AG04449 (cell line): ENCODE measurements around the gene ANO2.

ENCODE experiments used
- CTCF ChIA-PET: fragments of 350-600 bp; formaldehyde crosslinking; extraction: SDS; loops from one replicate; lab custom pipeline; 2021; ENCODE audit warnings: antibody characterized with exemption; lab: Yijun Ruan, JAX
- POLR2A ChIA-PET: fragments of 400-600, 350-600 bp; formaldehyde crosslinking; extraction: SDS; loops from one replicate; lab custom pipeline; 2020; ENCODE audit warnings: antibody characterized with exemption, inconsistent platforms; lab: Yijun Ruan, JAX
- DNase-seq: peaks from one replicate; pipeline ENCODE4 v3.0.0-alpha.2; 2010; ENCODE audit warnings: low read depth, low spot score
- H3K4me3 ChIP-seq: 2 replicates; pipeline ENCODE4 v1.5.1; 2011; ENCODE audit warnings: low read depth, mild to moderate bottlenecking, control low read depth, low read length
- TF ChIP-seq, protein P1 (sequence below): IDR thresholded peaks from one replicate; pipeline ENCODE4 v1.5.1; 2011; ENCODE audit warnings: mild to moderate bottlenecking, moderate library complexity, low read length, control low read depth, inconsistent platforms; ENCODE audit not compliant: insufficient read depth; ENCODE audit errors: missing control alignments

Gene ANO2

DNA sequence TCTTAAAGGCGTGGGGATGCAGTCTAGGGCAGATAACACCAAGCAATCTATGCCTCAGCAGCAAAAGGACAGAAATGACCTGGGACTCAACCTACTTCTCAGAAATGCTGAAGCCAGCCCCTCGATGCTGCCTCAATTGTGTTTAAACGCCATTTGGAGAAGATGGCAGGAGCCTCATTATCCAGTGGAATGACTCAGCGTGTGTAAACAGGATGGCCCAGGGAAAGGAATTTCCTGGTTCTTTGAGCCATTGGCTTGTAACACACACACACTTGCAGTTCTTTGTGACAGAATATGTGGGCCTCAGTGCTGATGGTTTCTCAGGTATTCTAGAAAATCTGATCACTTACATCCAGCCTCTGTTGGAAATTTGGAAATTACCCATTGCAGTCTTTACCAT lies 358.9 kb downstream of the ANO2 start:
- no peak overlapping the region for H3K4me3 ChIP-seq
- CTCF ChIA-PET, result interaction anchor here (1.0 to 2.4 kb wide), 4 partner anchors 20 to 157 kb away, joined by 3 to 7 read pairs (median 4); no protein-coding TSS in a partner anchor
- POLR2A ChIA-PET, result no interaction called here
- peak; percentile 17 for DNase-seq
- TF ChIP-seq, protein P1, sequence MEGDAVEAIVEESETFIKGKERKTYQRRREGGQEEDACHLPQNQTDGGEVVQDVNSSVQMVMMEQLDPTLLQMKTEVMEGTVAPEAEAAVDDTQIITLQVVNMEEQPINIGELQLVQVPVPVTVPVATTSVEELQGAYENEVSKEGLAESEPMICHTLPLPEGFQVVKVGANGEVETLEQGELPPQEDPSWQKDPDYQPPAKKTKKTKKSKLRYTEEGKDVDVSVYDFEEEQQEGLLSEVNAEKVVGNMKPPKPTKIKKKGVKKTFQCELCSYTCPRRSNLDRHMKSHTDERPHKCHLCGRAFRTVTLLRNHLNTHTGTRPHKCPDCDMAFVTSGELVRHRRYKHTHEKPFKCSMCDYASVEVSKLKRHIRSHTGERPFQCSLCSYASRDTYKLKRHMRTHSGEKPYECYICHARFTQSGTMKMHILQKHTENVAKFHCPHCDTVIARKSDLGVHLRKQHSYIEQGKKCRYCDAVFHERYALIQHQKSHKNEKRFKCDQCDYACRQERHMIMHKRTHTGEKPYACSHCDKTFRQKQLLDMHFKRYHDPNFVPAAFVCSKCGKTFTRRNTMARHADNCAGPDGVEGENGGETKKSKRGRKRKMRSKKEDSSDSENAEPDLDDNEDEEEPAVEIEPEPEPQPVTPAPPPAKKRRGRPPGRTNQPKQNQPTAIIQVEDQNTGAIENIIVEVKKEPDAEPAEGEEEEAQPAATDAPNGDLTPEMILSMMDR, result no peak

DNA sequence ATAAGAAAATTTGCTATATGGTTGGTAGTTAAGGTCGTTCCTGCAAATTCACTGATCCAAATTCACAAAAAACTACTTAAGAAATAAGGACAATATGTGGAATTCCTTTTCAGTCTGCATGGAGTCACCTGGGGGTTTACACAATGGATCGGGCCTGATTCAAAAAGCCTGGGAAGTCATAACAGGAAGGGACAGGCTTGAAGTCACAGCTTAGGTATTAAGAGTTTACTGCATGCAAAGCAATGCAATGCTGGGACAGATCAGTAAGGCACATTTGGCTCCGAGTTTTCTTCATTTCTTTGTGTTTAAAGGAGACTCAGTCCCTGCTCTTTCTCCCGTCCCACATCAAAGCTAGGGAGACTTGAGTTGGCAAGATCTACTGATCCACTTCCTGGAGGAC lies 359.9 kb downstream of the ANO2 start:
- ChIA-PET POLR2A (no interaction called here), CTCF (interaction anchor here (1.0 kb wide), 1 partner anchor 19 kb away, joined by 3 read pairs; no protein-coding TSS in a partner anchor)
- no peak overlapping the region for H3K4me3 ChIP-seq
- TF ChIP-seq, protein P1, result no peak
- DNase-seq, result no peak

DNA sequence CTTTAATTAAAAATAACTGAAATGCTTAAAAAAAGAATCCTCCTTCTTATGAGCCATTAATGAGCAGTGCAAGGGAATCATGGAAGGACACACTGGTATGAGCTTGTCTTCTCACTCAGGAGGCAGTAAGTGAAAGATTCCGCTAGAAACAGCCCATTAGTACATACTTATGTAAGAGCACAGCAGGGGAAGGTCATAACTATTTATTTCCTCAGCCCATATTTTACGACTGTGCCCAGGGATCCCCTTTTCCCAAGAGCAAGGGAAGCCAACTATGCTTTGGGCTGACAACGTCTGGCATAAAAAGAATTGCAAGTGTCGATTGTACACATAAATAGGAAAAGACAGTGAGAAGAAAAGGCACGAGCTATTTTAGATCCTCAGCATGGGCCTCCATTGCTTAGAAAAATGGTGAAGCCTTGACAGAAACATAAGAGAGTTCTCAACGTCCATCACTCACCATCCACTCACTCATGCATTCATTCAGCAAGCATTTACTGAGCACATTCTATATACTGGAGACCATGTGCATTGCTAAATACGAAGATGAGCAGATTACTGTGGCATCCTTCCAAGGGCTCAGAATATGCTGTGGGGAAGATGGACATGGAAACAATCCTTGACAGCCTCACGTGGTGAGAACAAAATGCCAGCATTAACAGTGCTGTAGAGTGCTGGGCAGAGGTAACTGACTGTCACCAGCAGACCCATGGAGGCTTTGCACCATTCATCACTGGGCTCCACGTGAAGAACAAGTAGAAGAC lies 360.5 kb downstream of the ANO2 start:
- ChIA-PET POLR2A (no interaction called here), CTCF (interaction anchor here (1.0 kb wide), 1 partner anchor 18 kb away, joined by 3 read pairs; no protein-coding TSS in a partner anchor)
- TF ChIP-seq, protein P1, result no peak
- H3K4me3 ChIP-seq, result no peak overlapping the region
- no peak for DNase-seq

DNA sequence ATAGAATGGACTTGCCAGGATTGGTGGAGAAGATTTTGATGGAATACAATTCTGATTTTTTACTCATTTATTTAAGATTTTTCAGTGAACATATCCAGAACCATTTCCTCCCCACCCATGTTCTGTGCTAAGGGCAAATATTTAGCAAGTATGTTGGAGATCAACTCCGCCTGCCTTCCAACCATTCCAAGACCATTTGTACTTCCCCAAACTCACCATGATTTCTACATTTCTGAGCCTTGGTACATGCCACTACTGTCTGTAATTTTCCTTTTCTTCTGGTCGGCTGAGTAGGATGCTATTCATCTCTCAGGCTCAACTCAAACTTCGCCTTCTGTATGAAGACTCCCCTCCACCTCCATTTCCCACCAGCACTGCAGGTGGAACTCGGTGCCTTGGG lies 362.5 kb downstream of the ANO2 start:
- POLR2A ChIA-PET, result no interaction called here
- TF ChIP-seq, protein P1, result no peak
- CTCF ChIA-PET, result no interaction called here

DNA sequence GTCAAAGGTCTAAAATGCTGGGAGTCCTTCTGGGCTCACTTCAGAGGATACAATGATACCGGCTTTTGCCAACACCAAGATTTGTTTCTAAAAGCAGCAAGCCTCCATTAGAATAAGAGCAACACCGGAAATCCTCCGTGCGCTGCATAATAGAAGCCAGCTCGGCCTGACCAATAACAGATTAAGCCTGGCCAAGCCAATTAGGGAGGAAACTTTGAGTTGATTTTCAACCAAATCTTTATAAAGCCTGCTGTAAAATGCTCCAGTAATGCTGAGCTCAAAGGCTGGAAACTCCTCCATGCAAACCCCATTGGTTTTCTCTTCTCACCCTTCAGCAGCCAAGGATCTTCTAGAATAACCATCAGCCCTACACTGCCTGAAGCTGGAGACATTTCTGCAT lies 363.0 kb downstream of the ANO2 start:
- ChIA-PET POLR2A (no interaction called here), CTCF (no interaction called here)
- TF ChIP-seq, protein P1, result no peak
- DNase-seq, result no peak
- no peak overlapping the region for H3K4me3 ChIP-seq

More for the DNA sequence above, 362.5 kb downstream of the ANO2 start:
- peak; percentile 16 for DNase-seq
- H3K4me3 ChIP-seq, result no peak overlapping the region

DNA sequence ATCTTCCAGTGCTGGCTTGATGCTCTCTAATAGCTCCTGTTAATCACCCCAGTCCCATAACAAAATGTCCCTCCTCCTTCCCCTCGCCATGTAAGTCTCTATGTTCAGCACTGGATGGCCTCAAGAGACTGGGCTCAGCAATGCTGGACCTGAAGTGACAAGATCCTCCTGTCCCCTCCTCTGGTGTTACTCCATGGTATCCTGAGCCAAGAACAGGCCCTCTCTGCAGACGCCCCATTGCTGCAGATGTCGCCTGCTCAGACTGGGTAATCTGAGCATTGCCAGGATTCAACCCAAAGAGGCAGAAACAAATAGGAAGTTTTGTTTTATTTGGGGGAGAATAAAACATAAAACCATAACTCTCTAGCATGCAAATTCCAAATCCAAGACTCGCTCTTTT lies 363.4 kb downstream of the ANO2 start:
- CTCF ChIA-PET, result interaction anchor here (1.3 kb wide), 1 partner anchor 152 kb away, joined by 3 read pairs; no protein-coding TSS in a partner anchor
- POLR2A ChIA-PET, result no interaction called here
- TF ChIP-seq, protein P1, result no peak
- no peak overlapping the region for H3K4me3 ChIP-seq
- DNase-seq, result no peak
